Fibroblast of the aortic adventitia (primary cell): ENCODE measurements around the gene SPTY2D1. TPM values are rescaled to one million over a fixed set of nuclear protein-coding genes. Genes with fewer than 3 reads are reported as not detected.
"Not testable (repeated sequence)": the region's sequence is repeated elsewhere in the genome, so short reads cannot be mapped to it uniquely, and the experiment has no call there.

Source experiments
- DNase-seq: peaks from one replicate; pipeline ENCODE4 v3.0.0-alpha.2; 2010; ENCODE audit warnings: low read depth
- H3K4me3 ChIP-seq: 2 replicates; pipeline ENCODE4 v1.5.1; 2011; ENCODE audit warnings: low read depth, mild to moderate bottlenecking, control low read depth, low read length, moderate library complexity
- total RNA-seq: library from RNA; depleted of rRNA; stranded (reverse); fragments of >200 nt; gene quantifications from 2 replicates; pipeline ENCODE4 v1.2.3, GENCODE V29; 2012; ENCODE audit warnings: low replicate concordance
- TF ChIP-seq, protein P1 (sequence below): IDR thresholded peaks from 2 replicates; pipeline ENCODE4 v1.5.1; 2011; ENCODE audit warnings: mild to moderate bottlenecking, low read length, control low read depth, inconsistent platforms; ENCODE audit not compliant: insufficient read depth

SPTY2D1 gene
- total RNA-seq, 1 donor, result 23.7 TPM

DNA sequence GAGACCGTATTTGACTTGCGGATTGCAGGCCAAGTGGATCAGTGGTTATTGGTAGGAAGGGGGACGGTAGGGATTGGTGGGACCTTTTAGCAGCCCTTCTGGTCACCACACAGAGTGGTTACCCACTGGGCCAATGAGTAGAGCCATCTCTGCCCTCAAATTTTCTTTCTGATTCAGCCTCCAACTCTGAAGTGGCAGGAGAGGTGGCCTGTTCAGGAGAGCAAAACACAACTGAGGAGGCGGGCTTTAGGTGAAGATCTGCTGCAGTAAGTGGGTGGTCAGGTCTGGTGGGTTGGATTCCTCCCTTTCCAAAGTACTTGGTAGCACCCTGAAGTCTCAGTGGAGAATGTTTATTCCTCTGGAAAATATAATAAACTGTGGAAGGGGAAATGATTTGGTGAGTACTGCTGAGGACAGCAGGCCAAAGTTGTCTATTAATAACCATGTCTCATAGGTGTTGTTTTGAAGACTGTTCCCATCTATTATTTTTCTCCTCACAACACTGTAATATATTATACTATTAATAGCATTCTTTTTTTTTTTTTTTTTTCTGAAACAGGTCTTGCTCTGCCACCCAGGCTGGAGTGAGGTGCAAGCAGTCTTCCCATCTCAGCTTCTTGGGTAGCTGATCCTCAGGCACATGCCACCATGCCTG, 33.1 kb downstream of the SPTY2D1 start:
- no peak for DNase-seq
- H3K4me3 ChIP-seq, result no peak overlapping the region
- TF ChIP-seq, protein P1, sequence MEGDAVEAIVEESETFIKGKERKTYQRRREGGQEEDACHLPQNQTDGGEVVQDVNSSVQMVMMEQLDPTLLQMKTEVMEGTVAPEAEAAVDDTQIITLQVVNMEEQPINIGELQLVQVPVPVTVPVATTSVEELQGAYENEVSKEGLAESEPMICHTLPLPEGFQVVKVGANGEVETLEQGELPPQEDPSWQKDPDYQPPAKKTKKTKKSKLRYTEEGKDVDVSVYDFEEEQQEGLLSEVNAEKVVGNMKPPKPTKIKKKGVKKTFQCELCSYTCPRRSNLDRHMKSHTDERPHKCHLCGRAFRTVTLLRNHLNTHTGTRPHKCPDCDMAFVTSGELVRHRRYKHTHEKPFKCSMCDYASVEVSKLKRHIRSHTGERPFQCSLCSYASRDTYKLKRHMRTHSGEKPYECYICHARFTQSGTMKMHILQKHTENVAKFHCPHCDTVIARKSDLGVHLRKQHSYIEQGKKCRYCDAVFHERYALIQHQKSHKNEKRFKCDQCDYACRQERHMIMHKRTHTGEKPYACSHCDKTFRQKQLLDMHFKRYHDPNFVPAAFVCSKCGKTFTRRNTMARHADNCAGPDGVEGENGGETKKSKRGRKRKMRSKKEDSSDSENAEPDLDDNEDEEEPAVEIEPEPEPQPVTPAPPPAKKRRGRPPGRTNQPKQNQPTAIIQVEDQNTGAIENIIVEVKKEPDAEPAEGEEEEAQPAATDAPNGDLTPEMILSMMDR, result no peak

- TF ChIP-seq, protein P1, result no peak
- DNase-seq, result peak; percentile 40
- no peak within 1 kb of the TSS for H3K4me3 ChIP-seq
Observed at GRCh38 chr11:18599739-18600230, 34.4 kb downstream of the SPTY2D1 start, which contains the start of gene MISFA. Gene MISFA, plus strand, starts transcription at chr11:18599789. Its CDS starts 140 bp downstream, at chr11:18599929.

GRCh38 chr11:18594999-18595749, 39.0 kb downstream of the SPTY2D1 start:
- TF ChIP-seq, protein P1, result no peak
- H3K4me3 ChIP-seq, result no peak overlapping the region
- DNase-seq, result no peak

GRCh38 chr11:18594088-18594487, 40.1 kb downstream of the SPTY2D1 start:
- not testable (repeated sequence) for H3K4me3 ChIP-seq, DNase-seq

DNA sequence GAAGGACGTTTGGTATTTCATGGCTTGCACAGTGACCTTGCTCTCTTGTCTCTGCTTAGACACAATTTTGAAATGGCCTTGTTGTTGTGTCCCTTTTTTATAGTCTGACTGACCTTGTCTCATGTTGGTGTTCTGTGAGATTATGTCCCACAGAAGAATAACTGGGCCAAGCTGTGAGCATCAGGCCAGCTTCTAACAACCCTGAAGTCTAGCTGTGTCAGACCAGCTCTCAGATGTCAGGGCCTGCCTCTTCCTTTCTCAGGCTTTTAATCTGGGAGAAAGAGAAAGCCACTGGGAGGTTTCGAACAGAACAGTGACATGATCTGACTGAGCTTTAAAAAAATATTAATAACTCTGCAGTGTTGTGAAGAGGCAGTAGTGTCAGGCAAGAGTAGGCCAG, 43.6 kb downstream of the SPTY2D1 start:
- TF ChIP-seq, protein P1, result no peak
- DNase-seq, result no peak
- H3K4me3 ChIP-seq, result no peak overlapping the region

DNA sequence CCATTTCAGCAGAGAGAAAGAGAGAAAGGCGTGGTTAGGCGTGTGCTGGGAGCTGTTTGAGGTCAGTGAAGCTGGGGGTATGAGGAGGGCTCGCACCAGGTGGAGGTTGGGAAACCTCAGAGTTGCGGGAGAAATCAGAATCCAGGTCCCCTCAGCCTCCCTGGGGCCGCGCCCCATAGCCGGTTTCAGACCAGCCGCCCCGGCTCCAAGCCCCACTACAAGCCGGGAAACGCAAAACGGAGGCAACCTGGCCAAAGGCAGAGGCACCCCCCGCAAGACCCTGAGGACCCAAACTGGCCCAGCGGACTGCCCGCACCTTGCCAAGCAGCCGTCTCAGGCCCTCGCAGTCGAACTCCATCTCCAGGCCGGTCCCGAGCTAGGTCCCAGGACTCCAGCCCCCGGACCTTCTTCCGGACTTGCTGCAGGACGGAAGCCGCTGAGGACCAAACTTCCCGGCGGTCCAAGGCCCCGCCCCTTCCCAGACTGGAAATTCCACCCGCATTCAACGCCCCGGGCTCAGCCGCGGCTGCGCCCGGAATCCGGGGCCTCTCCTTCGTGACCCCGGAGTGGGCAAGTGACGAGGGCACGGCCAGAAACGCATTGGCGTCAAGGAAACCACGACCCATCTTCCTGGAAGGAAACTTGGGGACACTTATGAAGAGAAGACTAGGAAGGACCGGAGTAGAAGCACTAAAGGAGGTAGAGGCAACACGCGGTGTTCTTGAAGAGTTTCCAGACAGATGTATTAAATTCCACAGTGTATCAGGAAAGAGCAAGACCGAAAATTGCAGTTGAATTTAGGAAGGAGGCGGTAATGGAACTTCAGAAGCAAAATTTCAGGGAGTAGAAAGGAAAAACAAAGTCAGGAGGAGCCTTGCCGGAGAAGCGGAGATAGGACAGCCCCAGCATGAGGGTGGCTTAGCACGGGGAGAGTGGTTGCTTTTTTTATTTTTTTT, 45.6 kb downstream of the SPTY2D1 start, which contains the start of gene UEVLD:
Gene UEVLD, minus strand, starts transcription at position 438 of the 956 bp plus-strand sequence. Its CDS starts 80 bp downstream, at position 358.
- H3K4me3 ChIP-seq, result peak within 1 kb of the TSS; percentile 100
- TF ChIP-seq, protein P1, result no peak

More for the DNA sequence above, 45.6 kb downstream of the SPTY2D1 start, which contains the start of gene UEVLD:
- peak; percentile 89 for DNase-seq
